Activated B cell treated with CpG ODN at 0.5 μM for 24 hours (primary cell): ENCODE results near the gene TP63. TPM values are rescaled to one million over a fixed set of nuclear protein-coding genes. Genes with fewer than 3 reads are reported as not detected.

ENCODE experiments used
- ATAC-seq: fragments of 200-7000 bp; cut with Tn5 transposase; one replicate; pipeline ENCODE4 v1.10.0; 2021; ENCODE audit warnings: low read depth, mild to moderate bottlenecking, moderate library complexity
- CTCF ChIA-PET: fragments of 350-600 bp; sonication (Branson Sonifier 250); formaldehyde crosslinking; loops from one replicate; lab custom pipeline; 2021; ENCODE audit warnings: antibody characterized with exemption; lab: Charles Lee
- POLR2A ChIA-PET: fragments of 350-600 bp; sonication (Branson Sonifier 250); formaldehyde crosslinking; loops from one replicate; lab custom pipeline; 2021; ENCODE audit warnings: antibody characterized with exemption; lab: Charles Lee
- DNase-seq: peaks from one replicate; pipeline ENCODE4 v3.0.0; 2022
- H3K27ac Mint-ChIP-seq: one replicate; pipeline ENCODE4 v1.8.0; 2020; ENCODE audit warnings: mixed read lengths
- H3K27me3 Mint-ChIP-seq: one replicate; pipeline ENCODE4 v1.8.0; 2021; ENCODE audit warnings: mixed read lengths
- H3K36me3 Mint-ChIP-seq: one replicate; pipeline ENCODE4 v1.8.0; 2021; ENCODE audit warnings: low read depth, mixed read lengths
- H3K4me1 Mint-ChIP-seq: one replicate; pipeline ENCODE4 v1.8.0; 2021; ENCODE audit warnings: mixed read lengths
- H3K4me3 Mint-ChIP-seq: one replicate; pipeline ENCODE4 v1.8.0; 2020; ENCODE audit warnings: mild to moderate bottlenecking, mixed read lengths
- H3K9me3 Mint-ChIP-seq: one replicate; pipeline ENCODE4 v1.8.0; 2020; ENCODE audit warnings: mixed read lengths
- CTCF ChIP-seq: fragments of 200-600 bp; IDR thresholded peaks from one replicate; pipeline ENCODE4 v1.8.0; 2022; ENCODE audit warnings: antibody characterized with exemption, mild to moderate bottlenecking
- intact Hi-C: fragments of 100-400 bp; cut with micrococcal nuclease; formaldehyde crosslinking; loops from one replicate; pipeline ENCODE4 v1.15.1; 2024
- total RNA-seq: library from RNA; stranded (reverse); gene quantifications from 2 replicates; pipeline ENCODE4 v1.2.3, GENCODE V29; 2022

Gene TP63
- total RNA-seq, 1 donor from 2014 or later: 3.9 TPM

- Mint-ChIP-seq H3K4me1 (no peaks in the 10 kb centered on the region), H3K9me3 (no peaks in the 10 kb centered on the region), H3K36me3 (no peaks in the 10 kb centered on the region), H3K27ac (no peak overlapping the region), H3K27me3 (no peaks in the 10 kb centered on the region), H3K4me3 (no peak overlapping the region)
- DNase-seq (no peak), ATAC-seq (no peak)
- POLR2A ChIA-PET: no interaction called here
- TF ChIP-seq CTCF: no peak
- intact Hi-C loops: no loop called here
- CTCF ChIA-PET: no interaction called here
Measured at GRCh38 chr3:189708375-189708774, 77.2 kb downstream of the TP63 start.

GRCh38 chr3:189710620-189711402, 79.6 kb downstream of the TP63 start:
- ChIA-PET CTCF (no interaction called here), POLR2A (no interaction called here)
- no peaks in the 10 kb centered on the region for H3K27me3 Mint-ChIP-seq
- H3K36me3 Mint-ChIP-seq: no peaks in the 10 kb centered on the region
- intact Hi-C loops: no loop called here
- peaks cover 6% of the 10 kb centered on the region for H3K4me1 Mint-ChIP-seq
- no peak overlapping the region for H3K27ac Mint-ChIP-seq
- no peak overlapping the region for H3K4me3 Mint-ChIP-seq
- ATAC-seq (peak; percentile 68), DNase-seq (no peak)
- TF ChIP-seq CTCF: no peak
- H3K9me3 Mint-ChIP-seq: no peaks in the 10 kb centered on the region

GRCh38 chr3:189712906-189713483, 81.8 kb downstream of the TP63 start:
- Mint-ChIP-seq H3K27me3 (no peaks in the 10 kb centered on the region), H3K9me3 (no peaks in the 10 kb centered on the region), H3K36me3 (no peaks in the 10 kb centered on the region), H3K4me1 (peaks cover 6% of the 10 kb centered on the region), H3K27ac (no peak overlapping the region), H3K4me3 (no peak overlapping the region)
- intact Hi-C loops: no loop called here
- DNase-seq (no peak), ATAC-seq (no peak)
- CTCF ChIA-PET: no interaction called here
- POLR2A ChIA-PET: no interaction called here
- no peak for TF ChIP-seq CTCF

- intact Hi-C loops: no loop called here
- no peak overlapping the region for H3K4me3 Mint-ChIP-seq
- no peak overlapping the region for H3K27ac Mint-ChIP-seq
- no peaks in the 10 kb centered on the region for H3K36me3 Mint-ChIP-seq
- DNase-seq (no peak), ATAC-seq (no peak)
- ChIA-PET POLR2A (no interaction called here), CTCF (no interaction called here)
- TF ChIP-seq CTCF: no peak
- H3K27me3 Mint-ChIP-seq: no peaks in the 10 kb centered on the region
- no peaks in the 10 kb centered on the region for H3K9me3 Mint-ChIP-seq
- peaks cover 6% of the 10 kb centered on the region for H3K4me1 Mint-ChIP-seq
Measured at GRCh38 chr3:189714991-189715961, 84.1 kb downstream of the TP63 start.

- H3K27me3 Mint-ChIP-seq: no peaks in the 10 kb centered on the region
- CTCF ChIA-PET: interaction anchor here (0.6 kb wide), 1 partner anchor 486 kb away, joined by 3 read pairs; no protein-coding TSS in a partner anchor
- no peak for TF ChIP-seq CTCF
- DNase-seq (no peak), ATAC-seq (no peak)
- H3K27ac Mint-ChIP-seq: no peak overlapping the region
- no peak overlapping the region for H3K4me3 Mint-ChIP-seq
- H3K9me3 Mint-ChIP-seq: no peaks in the 10 kb centered on the region
- H3K4me1 Mint-ChIP-seq: peaks cover 6% of the 10 kb centered on the region
- intact Hi-C loops: no loop called here
- no peaks in the 10 kb centered on the region for H3K36me3 Mint-ChIP-seq
- POLR2A ChIA-PET: no interaction called here
Measured at GRCh38 chr3:189718215-189718614, 87.0 kb downstream of the TP63 start.
